SK-N-SH (cell line): ENCODE results near the gene PRDM8. TPM values are rescaled to one million over a fixed set of nuclear protein-coding genes. Genes with fewer than 3 reads are reported as not detected.

Source experiments
- CTCF ChIA-PET: fragments of 300-600, 350-600 bp; formaldehyde crosslinking; extraction: SDS; loops from one replicate; lab custom pipeline; 2021; lab: Yijun Ruan, JAX
- POLR2A ChIA-PET: fragments of 350-600 bp; sonication (Branson Sonifier 250); formaldehyde crosslinking; extraction: SDS; loops from one replicate; lab custom pipeline; 2020; ENCODE audit warnings: antibody characterized with exemption, inconsistent platforms; lab: Yijun Ruan, JAX
- DNase-seq: peaks from one replicate; pipeline ENCODE4 v3.0.0; 2012
- H2AFZ ChIP-seq: fragments of 200-600 bp; sonication (generic); 2 replicates; pipeline ENCODE4 v1.8.1; 2016; ENCODE audit warnings: antibody characterized with exemption, mild to moderate bottlenecking, low read depth
- H3F3A ChIP-seq: fragments of 200-600 bp; sonication (generic); replicated peaks from 2 replicates; pipeline ENCODE3; 2016; ENCODE audit warnings: antibody characterized with exemption, mild to moderate bottlenecking; ENCODE audit not compliant: insufficient read depth
- H3K27ac ChIP-seq, 2 experiments: fragments of 200-500 bp in 1 of 2; fragments of 200-600 bp in 1 of 2; sonication (Bioruptor generic) in 1 of 2; sonication (generic), shearing (Covaris generic) in 1 of 2; 2 replicates each; pipeline versions ENCODE4 v1.5.1 to v1.6.1; 2014 to 2016; ENCODE audit warnings: low read depth in 2 of 2, inconsistent platforms in 1 of 2, low read length in 1 of 2, mild to moderate bottlenecking in 1 of 2, mixed read lengths in 1 of 2
- H3K27me3 ChIP-seq: fragments of 200-600 bp; sonication (generic), shearing (Covaris generic); 2 replicates; pipeline ENCODE4 v1.6.1; 2016; ENCODE audit warnings: mixed run types; ENCODE audit not compliant: insufficient read depth
- H3K36me3 ChIP-seq, 2 experiments: fragments of 200-500 bp in 1 of 2; fragments of 200-600 bp in 1 of 2; sonication (Bioruptor generic) in 1 of 2; sonication (generic) in 1 of 2; replicated peaks in 1 of 2; 2 replicates each; pipeline versions ENCODE3 to v1.5.1; 2014 to 2016; ENCODE audit warnings: low read length in 1 of 2, mild to moderate bottlenecking in 1 of 2; ENCODE audit not compliant: insufficient read depth in 2 of 2, control insufficient read depth in 1 of 2
- H3K4me1 ChIP-seq, 2 experiments: fragments of 200-500 bp in 1 of 2; fragments of 200-600 bp in 1 of 2; sonication (Bioruptor generic) in 1 of 2; sonication (generic), shearing (Covaris generic) in 1 of 2; 2 replicates each; pipeline versions ENCODE4 v1.5.1 to v1.6.1; 2014 to 2016; ENCODE audit warnings: low read depth in 1 of 2, low read length in 1 of 2, mixed run types in 1 of 2; ENCODE audit not compliant: insufficient read depth in 2 of 2, control insufficient read depth in 1 of 2
- H3K4me2 ChIP-seq: fragments of 200-600 bp; sonication (generic), shearing (Covaris generic); 2 replicates; pipeline ENCODE4 v1.6.1; 2017; ENCODE audit warnings: mixed run types
- H3K4me3 ChIP-seq, 2 experiments: fragments of 200-500 bp in 1 of 2; fragments of 200-600 bp in 1 of 2; sonication (Bioruptor generic) in 1 of 2; sonication (generic), shearing (Covaris generic) in 1 of 2; 2 replicates each; pipeline versions ENCODE4 v1.5.1 to v1.8.1; 2014 to 2016; ENCODE audit warnings: low read depth in 2 of 2, inconsistent platforms in 1 of 2, low read length in 1 of 2, mild to moderate bottlenecking in 1 of 2, mixed read lengths in 1 of 2, moderate library complexity in 1 of 2
- H3K79me2 ChIP-seq: fragments of 200-600 bp; sonication (generic); 2 replicates; pipeline ENCODE4 v1.8.1; 2017; ENCODE audit warnings: mild to moderate bottlenecking; ENCODE audit not compliant: insufficient read depth
- H3K9ac ChIP-seq: fragments of 200-600 bp; sonication (generic); 2 replicates; pipeline ENCODE4 v1.6.1; 2017; ENCODE audit warnings: mixed run types
- H3K9me2 ChIP-seq: fragments of 200-600 bp; sonication (generic); 2 replicates; pipeline ENCODE4 v1.6.1; 2017; ENCODE audit warnings: mixed run types
- H3K9me3 ChIP-seq: fragments of 200-600 bp; sonication (generic); 2 replicates; pipeline ENCODE4 v1.6.1; 2017; ENCODE audit warnings: mixed run types, mild to moderate bottlenecking, moderate library complexity
- H4K20me1 ChIP-seq: fragments of 200-600 bp; sonication (generic); 2 replicates; pipeline ENCODE4 v1.6.1; 2017; ENCODE audit warnings: mild to moderate bottlenecking, mixed run types; ENCODE audit not compliant: insufficient read depth
- CHD2 ChIP-seq: fragments of 150-350 bp; IDR thresholded peaks from 2 replicates; pipeline ENCODE4 v1.6.1; 2018; ENCODE audit warnings: low read length; ENCODE audit not compliant: partially characterized antibody
- ELF1 ChIP-seq: IDR thresholded peaks from 2 replicates; pipeline ENCODE4 v1.4.0; 2012
- EZH2phosphoT487 ChIP-seq: fragments of 200-600 bp; sonication (generic); IDR thresholded peaks from 2 replicates; pipeline ENCODE4 v1.6.1; 2017; ENCODE audit warnings: low read depth, mixed run types, mild to moderate bottlenecking, antibody characterized with exemption, moderate library complexity, borderline replicate concordance
- GATA2 ChIP-seq: sonication (generic); formaldehyde crosslinking; IDR thresholded peaks from 2 replicates; pipeline ENCODE4 v1.5.0; 2020; ENCODE audit warnings: mild to moderate bottlenecking, missing genetic modification reagents
- MXI1 ChIP-seq: IDR thresholded peaks from 2 replicates; pipeline ENCODE4 v1.6.1; 2012; ENCODE audit warnings: mild to moderate bottlenecking, low read depth, low read length, improper control_type of control experiment
- NRF1 ChIP-seq: IDR thresholded peaks from 2 replicates; pipeline ENCODE4 v1.6.1; 2012; ENCODE audit warnings: low read depth, mild to moderate bottlenecking, low read length
- PBX3 ChIP-seq: IDR thresholded peaks from 2 replicates; pipeline ENCODE4; 2012
- POLR2AphosphoS5 ChIP-seq: IDR thresholded peaks from 2 replicates; pipeline ENCODE4 v1.6.1; 2012; ENCODE audit warnings: low read depth, low read length
- RAD21 ChIP-seq: IDR thresholded peaks from 2 replicates; pipeline ENCODE4 v1.6.1; 2012; ENCODE audit warnings: mild to moderate bottlenecking, low read length
- RCOR1 ChIP-seq: fragments of 150-350 bp; IDR thresholded peaks from 2 replicates; pipeline ENCODE4 v1.6.1; 2017; ENCODE audit warnings: antibody characterized with exemption, low read length
- RFX5 ChIP-seq: IDR thresholded peaks from 2 replicates; pipeline ENCODE4 v1.6.1; 2012; ENCODE audit warnings: mild to moderate bottlenecking, improper control_type of control experiment, low read length
- SIN3A ChIP-seq: IDR thresholded peaks from 2 replicates; pipeline ENCODE4 v1.6.1; 2012; ENCODE audit warnings: low read depth, mild to moderate bottlenecking, low read length, moderate library complexity, borderline replicate concordance
- SMC3 ChIP-seq: IDR thresholded peaks from 2 replicates; pipeline ENCODE4 v1.6.1; 2012; ENCODE audit warnings: low read depth, low read length, improper control_type of control experiment
- TCF12 ChIP-seq: IDR thresholded peaks from 2 replicates; pipeline ENCODE4 v1.4.0; 2012
- USF2 ChIP-seq: fragments of 150-350 bp; IDR thresholded peaks from 2 replicates; pipeline ENCODE4 v1.6.1; 2017; ENCODE audit warnings: antibody characterized with exemption, low read length, low read depth, borderline replicate concordance
- YY1 ChIP-seq: IDR thresholded peaks from 2 replicates; pipeline ENCODE4 v1.4.0; 2012; ENCODE audit warnings: low read depth, mild to moderate bottlenecking
- WGBS: methylation state at CpG from one replicate; pipeline ENCODE4 v1.1.6; 2017; ENCODE audit warnings: low lambda C conversion rate; 5-methylcytosine and 5-hydroxymethylcytosine counted together
- polyA plus RNA-seq, 3 experiments: library from polyadenylated mRNA; depleted of rRNA; stranded (reverse); fragments of >200 nt; gene quantifications; 2 replicates each; pipeline ENCODE4 v1.2.3, GENCODE V29; 2012
- TF ChIP-seq, protein P1 (sequence below): IDR thresholded peaks from 2 replicates; pipeline ENCODE4 v1.4.0; 2012; ENCODE audit warnings: low read depth, borderline replicate concordance
- TF ChIP-seq, protein P2 (sequence below): IDR thresholded peaks from 2 replicates; pipeline ENCODE4 v1.4.0; 2012; ENCODE audit warnings: low read depth
- TF ChIP-seq, protein P3 (sequence below): fragments of 200-600 bp; sonication (generic); IDR thresholded peaks from 2 replicates; pipeline ENCODE4 v1.6.1; 2017; ENCODE audit warnings: antibody characterized with exemption, mild to moderate bottlenecking, moderate library complexity

PRDM8 gene
- polyA plus RNA-seq, 1 of the 3 experiments (the other 2 are of a cell fraction): 3.5 TPM

- ChIA-PET POLR2A (no interaction called here), CTCF (interaction anchor here (0.7 to 6.7 kb wide), 14 partner anchors 13 to 268 kb away, joined by 3 to 54 read pairs (median 5); partner anchors contain the start of gene PRDM8)
- no peaks in the 10 kb centered on the region for H4K20me1 ChIP-seq
- no peaks in the 10 kb centered on the region for H3K27me3 ChIP-seq
- H3K9ac ChIP-seq: peak overlapping the region; percentile 84
- H3K9me3 ChIP-seq: no peaks in the 10 kb centered on the region
- no peaks in the 10 kb centered on the region for H3K79me2 ChIP-seq
- H3K4me3 ChIP-seq: peak overlapping the region; percentile 62 to 70
- peak; percentile 88 for DNase-seq
- TF ChIP-seq RFX5: no peak
- TF ChIP-seq ELF1: no peak
- TF ChIP-seq SIN3A: 0 out of 2 replicates have a peak, but pooled peaks have one; percentile 39
- TF ChIP-seq POLR2AphosphoS5: no peak
- TF ChIP-seq USF2: no peak
- no peak for TF ChIP-seq PBX3
- no peak for TF ChIP-seq CHD2
- no peak for TF ChIP-seq MXI1
- TF ChIP-seq, protein P1, sequence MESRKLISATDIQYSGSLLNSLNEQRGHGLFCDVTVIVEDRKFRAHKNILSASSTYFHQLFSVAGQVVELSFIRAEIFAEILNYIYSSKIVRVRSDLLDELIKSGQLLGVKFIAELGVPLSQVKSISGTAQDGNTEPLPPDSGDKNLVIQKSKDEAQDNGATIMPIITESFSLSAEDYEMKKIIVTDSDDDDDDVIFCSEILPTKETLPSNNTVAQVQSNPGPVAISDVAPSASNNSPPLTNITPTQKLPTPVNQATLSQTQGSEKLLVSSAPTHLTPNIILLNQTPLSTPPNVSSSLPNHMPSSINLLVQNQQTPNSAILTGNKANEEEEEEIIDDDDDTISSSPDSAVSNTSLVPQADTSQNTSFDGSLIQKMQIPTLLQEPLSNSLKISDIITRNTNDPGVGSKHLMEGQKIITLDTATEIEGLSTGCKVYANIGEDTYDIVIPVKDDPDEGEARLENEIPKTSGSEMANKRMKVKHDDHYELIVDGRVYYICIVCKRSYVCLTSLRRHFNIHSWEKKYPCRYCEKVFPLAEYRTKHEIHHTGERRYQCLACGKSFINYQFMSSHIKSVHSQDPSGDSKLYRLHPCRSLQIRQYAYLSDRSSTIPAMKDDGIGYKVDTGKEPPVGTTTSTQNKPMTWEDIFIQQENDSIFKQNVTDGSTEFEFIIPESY: no peak
- TF ChIP-seq YY1: no peak; the same call in 1 of the 2 replicates
- peak; percentile 52 for TF ChIP-seq SMC3
- TF ChIP-seq NRF1: no peak
- no peak for TF ChIP-seq GATA2 (CRISPR knock-in tag)
- TF ChIP-seq RCOR1: no peak
- TF ChIP-seq RAD21: peak; percentile 66
- TF ChIP-seq, protein P2, sequence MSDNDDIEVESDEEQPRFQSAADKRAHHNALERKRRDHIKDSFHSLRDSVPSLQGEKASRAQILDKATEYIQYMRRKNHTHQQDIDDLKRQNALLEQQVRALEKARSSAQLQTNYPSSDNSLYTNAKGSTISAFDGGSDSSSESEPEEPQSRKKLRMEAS: no peak
- no peak for TF ChIP-seq EZH2phosphoT487
- TF ChIP-seq TCF12: no peak
- TF ChIP-seq, protein P3, sequence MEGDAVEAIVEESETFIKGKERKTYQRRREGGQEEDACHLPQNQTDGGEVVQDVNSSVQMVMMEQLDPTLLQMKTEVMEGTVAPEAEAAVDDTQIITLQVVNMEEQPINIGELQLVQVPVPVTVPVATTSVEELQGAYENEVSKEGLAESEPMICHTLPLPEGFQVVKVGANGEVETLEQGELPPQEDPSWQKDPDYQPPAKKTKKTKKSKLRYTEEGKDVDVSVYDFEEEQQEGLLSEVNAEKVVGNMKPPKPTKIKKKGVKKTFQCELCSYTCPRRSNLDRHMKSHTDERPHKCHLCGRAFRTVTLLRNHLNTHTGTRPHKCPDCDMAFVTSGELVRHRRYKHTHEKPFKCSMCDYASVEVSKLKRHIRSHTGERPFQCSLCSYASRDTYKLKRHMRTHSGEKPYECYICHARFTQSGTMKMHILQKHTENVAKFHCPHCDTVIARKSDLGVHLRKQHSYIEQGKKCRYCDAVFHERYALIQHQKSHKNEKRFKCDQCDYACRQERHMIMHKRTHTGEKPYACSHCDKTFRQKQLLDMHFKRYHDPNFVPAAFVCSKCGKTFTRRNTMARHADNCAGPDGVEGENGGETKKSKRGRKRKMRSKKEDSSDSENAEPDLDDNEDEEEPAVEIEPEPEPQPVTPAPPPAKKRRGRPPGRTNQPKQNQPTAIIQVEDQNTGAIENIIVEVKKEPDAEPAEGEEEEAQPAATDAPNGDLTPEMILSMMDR: peak; percentile 70
- TF ChIP-seq, all 33 proteins: peak for 4
- Histone ChIP-seq H3K27ac (peak overlapping the region; percentile 34 to 66; a peak in 3 of 4 replicates), H2AFZ (peak overlapping the region; percentile 88), H3K9me2 (no peaks in the 10 kb centered on the region), H3K4me2 (peak overlapping the region; percentile 75), H3K36me3 (no peaks in the 10 kb centered on the region), H3F3A (peaks cover 5% of the 10 kb centered on the region), H3K4me1 (peaks cover 0 to 7% of the 10 kb centered on the region in 2 experiments; a peak in 1 of 4 replicates)
- WGBS: 44% methylated on average over 28 of the region's 46 CpGs
Observed at GRCh38 chr4:80184053-80184824, 13.1 kb upstream of the PRDM8 start.
